Astrocyte (in vitro differentiated cells and primary cell): Measurements from ENCODE around the gene EIF2D. TPM values are rescaled to one million over a fixed set of nuclear protein-coding genes. Genes with fewer than 3 reads are reported as not detected.

Experiments
- DNase-seq: peaks from one replicate; pipeline ENCODE4 v3.0.0-alpha.2; 2010; ENCODE audit warnings: low read depth
- FAIRE-seq: peaks from 2 replicates; lab custom pipeline; 2011; peaks lifted over from hg19 to GRCh38; lab: Jason Lieb, UNC
- H2AFZ ChIP-seq: 2 replicates; pipeline ENCODE4 v1.6.0; 2012; ENCODE audit warnings: low read depth, low read length, inconsistent platforms
- H3K27ac ChIP-seq: 2 replicates; pipeline ENCODE4 v1.5.1; 2011; ENCODE audit warnings: low read depth, low read length, inconsistent platforms
- H3K27me3 ChIP-seq: 2 replicates; pipeline ENCODE4 v1.6.0; 2011; ENCODE audit warnings: low read length, inconsistent platforms; ENCODE audit not compliant: insufficient read depth
- H3K36me3 ChIP-seq: 2 replicates; pipeline ENCODE4 v1.5.1; 2011; ENCODE audit warnings: low read length, inconsistent platforms; ENCODE audit not compliant: insufficient read depth
- H3K4me1 ChIP-seq: 2 replicates; pipeline ENCODE4 v1.5.1; 2011; ENCODE audit warnings: low read length, inconsistent platforms; ENCODE audit not compliant: insufficient read depth
- H3K4me2 ChIP-seq: 2 replicates; pipeline ENCODE4 v1.6.0; 2012; ENCODE audit warnings: low read length, inconsistent platforms
- H3K4me3 ChIP-seq: 2 replicates; pipeline ENCODE4 v1.5.1; 2011; ENCODE audit warnings: low read depth, mild to moderate bottlenecking, low read length, inconsistent platforms; ENCODE audit not compliant: insufficient read depth
- H3K79me2 ChIP-seq: 2 replicates; pipeline ENCODE4 v1.6.0; 2012; ENCODE audit warnings: mild to moderate bottlenecking, low read length, inconsistent platforms; ENCODE audit not compliant: insufficient read depth
- H3K9ac ChIP-seq: 2 replicates; pipeline ENCODE4 v1.6.0; 2012; ENCODE audit warnings: mild to moderate bottlenecking, low read length, inconsistent platforms
- H3K9me3 ChIP-seq: 2 replicates; pipeline ENCODE4 v1.5.1; 2012; ENCODE audit warnings: low read depth, mild to moderate bottlenecking, low read length, inconsistent platforms; ENCODE audit not compliant: insufficient read depth
- H4K20me1 ChIP-seq: 2 replicates; pipeline ENCODE4 v1.6.0; 2012; ENCODE audit warnings: low read length, inconsistent platforms; ENCODE audit not compliant: insufficient read depth
- H3K27ac Mint-ChIP-seq: one replicate; pipeline ENCODE4 v1.8.0; 2021; ENCODE audit warnings: mild to moderate bottlenecking, mixed read lengths; ENCODE audit not compliant: unreplicated experiment
- H3K27me3 Mint-ChIP-seq: one replicate; pipeline ENCODE4 v1.8.0; 2021; ENCODE audit warnings: low read depth, mixed read lengths; ENCODE audit not compliant: unreplicated experiment
- H3K36me3 Mint-ChIP-seq: one replicate; pipeline ENCODE4 v1.8.0; 2021; ENCODE audit warnings: low read depth, mixed read lengths; ENCODE audit not compliant: unreplicated experiment
- H3K4me1 Mint-ChIP-seq: one replicate; pipeline ENCODE4 v1.8.0; 2021; ENCODE audit warnings: low read depth, mixed read lengths; ENCODE audit not compliant: unreplicated experiment
- H3K4me3 Mint-ChIP-seq: one replicate; pipeline ENCODE4 v1.8.0; 2021; ENCODE audit warnings: mild to moderate bottlenecking, moderate library complexity, mixed read lengths; ENCODE audit not compliant: unreplicated experiment
- H3K9me3 Mint-ChIP-seq: one replicate; pipeline ENCODE4 v1.8.0; 2021; ENCODE audit warnings: mild to moderate bottlenecking, mixed read lengths; ENCODE audit not compliant: unreplicated experiment
- EZH2 ChIP-seq: IDR thresholded peaks from 2 replicates; pipeline ENCODE4 v1.6.1; 2012; ENCODE audit warnings: mild to moderate bottlenecking, low read length, inconsistent platforms; ENCODE audit not compliant: insufficient read depth
- total RNA-seq: library from RNA; stranded (reverse); gene quantifications from 2 replicates; pipeline ENCODE4 v1.2.1, GENCODE V29; 2021
- TF ChIP-seq, protein P1 (sequence below): IDR thresholded peaks from 2 replicates; pipeline ENCODE4 v1.5.1; 2011; ENCODE audit warnings: low read depth, mild to moderate bottlenecking, inconsistent platforms, low read length, moderate library complexity; ENCODE audit not compliant: insufficient read depth

EIF2D gene
- total RNA-seq, 1 donor from 2014 or later = 27.3 TPM

DNA sequence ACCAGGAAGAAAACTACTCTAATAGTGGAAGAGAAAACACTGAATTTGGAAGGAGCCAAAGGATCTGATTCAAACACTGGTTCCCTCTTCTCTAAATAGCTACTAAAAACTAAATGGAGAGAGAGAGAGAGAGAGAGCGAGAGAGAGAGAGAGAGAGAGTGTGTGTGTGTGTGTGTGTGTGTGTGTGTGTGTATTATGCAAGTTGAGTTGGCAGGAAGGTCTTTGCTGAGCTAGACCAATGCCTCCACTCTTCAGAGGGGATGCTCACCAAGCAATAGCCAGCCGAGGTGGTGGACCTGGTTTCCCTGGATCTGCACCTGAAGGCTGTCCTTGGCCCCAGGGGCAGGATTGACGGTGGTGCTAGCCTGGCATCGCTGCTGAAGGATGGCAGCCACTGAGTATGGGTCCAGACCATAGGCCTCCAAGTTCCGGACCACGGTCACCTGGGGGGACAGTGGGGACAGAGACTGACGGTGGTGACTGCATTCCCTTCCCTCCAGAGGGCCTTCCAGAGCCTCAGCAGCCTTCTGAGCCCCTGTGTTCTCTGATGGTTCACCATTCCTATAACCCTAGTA lies 18.8 kb downstream of the EIF2D start:
- Histone ChIP-seq H3K9ac (no peak overlapping the region), H2AFZ (no peak overlapping the region), H3K27ac (no peak overlapping the region), H3K27me3 (no peaks in the 10 kb centered on the region), H3K79me2 (no peaks in the 10 kb centered on the region), H3K4me2 (no peak overlapping the region), H3K4me1 (peaks cover 26% of the 10 kb centered on the region), H4K20me1 (no peaks in the 10 kb centered on the region), H3K4me3 (no peak overlapping the region), H3K36me3 (peaks cover 41% of the 10 kb centered on the region), H3K9me3 (no peaks in the 10 kb centered on the region)
- Mint-ChIP-seq H3K9me3 (no peaks in the 10 kb centered on the region), H3K27me3 (no peaks in the 10 kb centered on the region), H3K36me3 (peaks cover 18% of the 10 kb centered on the region), H3K27ac (no peak overlapping the region), H3K4me1 (peaks cover 34% of the 10 kb centered on the region), H3K4me3 (no peak overlapping the region)
- FAIRE-seq (no peak), DNase-seq (no peak)
- TF ChIP-seq, protein P1, sequence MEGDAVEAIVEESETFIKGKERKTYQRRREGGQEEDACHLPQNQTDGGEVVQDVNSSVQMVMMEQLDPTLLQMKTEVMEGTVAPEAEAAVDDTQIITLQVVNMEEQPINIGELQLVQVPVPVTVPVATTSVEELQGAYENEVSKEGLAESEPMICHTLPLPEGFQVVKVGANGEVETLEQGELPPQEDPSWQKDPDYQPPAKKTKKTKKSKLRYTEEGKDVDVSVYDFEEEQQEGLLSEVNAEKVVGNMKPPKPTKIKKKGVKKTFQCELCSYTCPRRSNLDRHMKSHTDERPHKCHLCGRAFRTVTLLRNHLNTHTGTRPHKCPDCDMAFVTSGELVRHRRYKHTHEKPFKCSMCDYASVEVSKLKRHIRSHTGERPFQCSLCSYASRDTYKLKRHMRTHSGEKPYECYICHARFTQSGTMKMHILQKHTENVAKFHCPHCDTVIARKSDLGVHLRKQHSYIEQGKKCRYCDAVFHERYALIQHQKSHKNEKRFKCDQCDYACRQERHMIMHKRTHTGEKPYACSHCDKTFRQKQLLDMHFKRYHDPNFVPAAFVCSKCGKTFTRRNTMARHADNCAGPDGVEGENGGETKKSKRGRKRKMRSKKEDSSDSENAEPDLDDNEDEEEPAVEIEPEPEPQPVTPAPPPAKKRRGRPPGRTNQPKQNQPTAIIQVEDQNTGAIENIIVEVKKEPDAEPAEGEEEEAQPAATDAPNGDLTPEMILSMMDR = no peak
- TF ChIP-seq EZH2 = no peak

DNA sequence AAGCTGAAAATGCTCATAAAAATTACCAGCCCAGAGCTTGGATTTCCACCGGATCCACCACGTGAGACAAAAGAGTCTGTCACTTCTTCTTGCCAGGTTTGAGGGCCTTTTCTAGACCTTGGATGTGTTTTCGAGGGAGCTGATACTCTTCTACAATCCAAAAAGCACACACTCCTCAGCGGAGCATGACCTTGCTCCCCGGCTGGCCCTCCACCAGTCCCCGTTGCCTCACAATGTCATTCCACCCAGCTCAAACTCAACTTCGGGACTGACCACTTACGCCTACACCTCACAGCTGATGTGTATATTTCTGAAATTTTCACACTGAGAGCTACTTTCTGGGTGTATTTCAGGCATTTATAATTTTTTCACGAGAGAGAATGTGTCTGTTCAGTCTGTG lies 20.6 kb downstream of the EIF2D start:
- Histone ChIP-seq H2AFZ (no peak overlapping the region), H3K4me1 (peaks cover 28% of the 10 kb centered on the region), H3K4me3 (no peak overlapping the region), H3K9me3 (no peaks in the 10 kb centered on the region), H3K27ac (no peak overlapping the region), H3K79me2 (no peaks in the 10 kb centered on the region), H3K4me2 (no peak overlapping the region), H3K36me3 (peaks cover 32% of the 10 kb centered on the region), H3K27me3 (no peaks in the 10 kb centered on the region), H4K20me1 (no peaks in the 10 kb centered on the region), H3K9ac (no peak overlapping the region)
- no peak overlapping the region for H3K27ac Mint-ChIP-seq
- no peak for DNase-seq
- FAIRE-seq = no peak
- peaks cover 49% of the 10 kb centered on the region for H3K4me1 Mint-ChIP-seq
- H3K27me3 Mint-ChIP-seq = no peaks in the 10 kb centered on the region
- H3K9me3 Mint-ChIP-seq = no peaks in the 10 kb centered on the region
- H3K36me3 Mint-ChIP-seq = peaks cover 21% of the 10 kb centered on the region
- no peak overlapping the region for H3K4me3 Mint-ChIP-seq
- TF ChIP-seq, protein P1 = no peak
- TF ChIP-seq EZH2 = no peak

DNA sequence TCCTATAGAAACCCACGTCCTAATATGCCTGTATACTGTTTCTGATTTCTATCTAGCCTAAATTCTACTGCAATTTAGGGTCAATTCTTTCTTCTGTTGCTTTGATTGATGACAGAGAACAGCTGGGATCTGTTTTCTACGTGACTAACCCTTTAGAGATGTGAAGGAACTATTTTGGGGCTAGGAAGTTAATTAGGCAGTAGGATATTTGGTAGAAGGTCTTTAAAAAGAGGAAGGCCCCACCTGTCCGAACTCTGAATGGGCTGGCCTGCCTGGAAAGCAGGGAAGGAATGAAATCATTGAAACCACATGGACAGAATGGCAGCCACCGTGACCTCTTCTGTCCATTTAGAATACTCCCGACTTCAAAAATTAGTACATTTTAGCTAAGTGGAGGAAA lies 21.0 kb downstream of the EIF2D start:
- peaks cover 54% of the 10 kb centered on the region for H3K4me1 Mint-ChIP-seq
- H3K4me3 ChIP-seq = no peak overlapping the region
- peak overlapping the region; percentile 1 for H3K4me2 ChIP-seq
- no peak overlapping the region for H2AFZ ChIP-seq
- no peak overlapping the region for H3K4me3 Mint-ChIP-seq
- TF ChIP-seq EZH2 = no peak
- TF ChIP-seq, protein P1 = no peak
- H3K9me3 ChIP-seq = no peaks in the 10 kb centered on the region
- peak overlapping the region; percentile 3 for H3K27ac Mint-ChIP-seq
- H3K36me3 ChIP-seq = peaks cover 29% of the 10 kb centered on the region
- H3K9me3 Mint-ChIP-seq = no peaks in the 10 kb centered on the region
- peaks cover 22% of the 10 kb centered on the region for H3K36me3 Mint-ChIP-seq
- H3K4me1 ChIP-seq = peaks cover 28% of the 10 kb centered on the region
- H3K9ac ChIP-seq = no peak overlapping the region
- H3K79me2 ChIP-seq = no peaks in the 10 kb centered on the region
- H4K20me1 ChIP-seq = no peaks in the 10 kb centered on the region
- FAIRE-seq = no peak
- no peaks in the 10 kb centered on the region for H3K27me3 ChIP-seq
- peak; percentile 76 for DNase-seq
- no peaks in the 10 kb centered on the region for H3K27me3 Mint-ChIP-seq
- no peak overlapping the region for H3K27ac ChIP-seq
